ENCODE results near the gene XAB2.

- TF ChIP-seq CTCF (IDR thresholded peaks at IDR 0.05) (no peak), POLR2A (IDR thresholded peaks at IDR 0.05) (no peak)
These were observed 45.0 kb upstream of the XAB2 start for GRCh38 chr19:7674010-7675005.

Data from ovary (tissue), 3 donors.